HEK293 (cell line): ENCODE results near the gene LRPPRC.

Experiments
- CTCF ChIP-seq: fragments of 450-650 bp; formaldehyde crosslinking; IDR thresholded peaks from 2 replicates; pipeline ENCODE4 v1.5.1; 2016; ENCODE audit warnings: missing biosample characterization, missing genetic modification characterization
- INSM2 ChIP-seq: fragments of 450-650 bp; formaldehyde crosslinking; IDR thresholded peaks from 2 replicates; pipeline ENCODE4 v1.5.1; 2016; ENCODE audit warnings: missing biosample characterization, missing genetic modification characterization
- REST ChIP-seq: fragments of 450-650 bp; formaldehyde crosslinking; IDR thresholded peaks from 2 replicates; pipeline ENCODE4 v1.5.1; 2016; ENCODE audit warnings: missing biosample characterization, missing genetic modification characterization
- SALL2 ChIP-seq: fragments of 450-650 bp; formaldehyde crosslinking; IDR thresholded peaks from 2 replicates; pipeline ENCODE4 v1.5.0; 2017; ENCODE audit warnings: missing biosample characterization, mild to moderate bottlenecking, missing genetic modification characterization, borderline replicate concordance
- ZBTB26 ChIP-seq: fragments of 450-650 bp; formaldehyde crosslinking; optimal IDR thresholded peaks from 2 replicates; pipeline ENCODE3; 2016; ENCODE audit warnings: missing biosample characterization, mild to moderate bottlenecking, missing genetic modification characterization
- ZNF10 ChIP-seq: fragments of 450-650 bp; formaldehyde crosslinking; IDR thresholded peaks from 2 replicates; pipeline ENCODE4 v1.5.1; 2017; ENCODE audit warnings: missing biosample characterization, missing genetic modification characterization
- ZNF138 ChIP-seq: fragments of 450-650 bp; formaldehyde crosslinking; IDR thresholded peaks from 2 replicates; pipeline ENCODE4 v1.5.1; 2016; ENCODE audit warnings: missing biosample characterization, missing genetic modification characterization, borderline replicate concordance
- ZNF155 ChIP-seq: fragments of 450-650 bp; formaldehyde crosslinking; IDR thresholded peaks from 2 replicates; pipeline ENCODE4 v1.5.1; 2016; ENCODE audit warnings: missing biosample characterization, missing genetic modification characterization
- ZNF19 ChIP-seq: fragments of 450-650 bp; formaldehyde crosslinking; IDR thresholded peaks from 2 replicates; pipeline ENCODE4; 2016; ENCODE audit warnings: missing biosample characterization, missing genetic modification characterization, low read depth
- ZNF555 ChIP-seq: fragments of 450-650 bp; formaldehyde crosslinking; conservative IDR thresholded peaks from 2 replicates; pipeline ENCODE4 v1.5.1; 2017; ENCODE audit warnings: missing biosample characterization, mild to moderate bottlenecking, missing genetic modification characterization, inconsistent platforms
- ZNF747 ChIP-seq: fragments of 450-650 bp; formaldehyde crosslinking; IDR thresholded peaks from 2 replicates; pipeline ENCODE4 v1.5.1; 2016; ENCODE audit warnings: missing biosample characterization, missing genetic modification characterization
- ZXDB ChIP-seq: fragments of 450-650 bp; formaldehyde crosslinking; IDR thresholded peaks from 2 replicates; pipeline ENCODE4 v1.5.1; 2016; ENCODE audit warnings: missing biosample characterization, missing genetic modification characterization

- TF ChIP-seq CTCF (tag by site-specific recombination) (no peak), ZBTB26 (tag by site-specific recombination) (no peak), ZNF10 (tag by site-specific recombination) (no peak), ZNF138 (tag by site-specific recombination) (no peak), INSM2 (tag by site-specific recombination) (no peak), REST (tag by site-specific recombination) (no peak), ZNF19 (tag by site-specific recombination) (no peak), ZNF747 (tag by site-specific recombination) (no peak), ZNF155 (no peak), SALL2 (tag by site-specific recombination) (no peak), ZNF555 (tag by site-specific recombination) (no peak), ZXDB (tag by site-specific recombination) (no peak)
Measured at GRCh38 chr2:43989545-43989944, 6.2 kb downstream of the LRPPRC start.
